Nephron progenitor cell (in vitro differentiated cells): ENCODE results near the gene PRKCE.

Source experiments
- DNase-seq: peaks from one replicate; pipeline ENCODE4 v3.0.0; 2021
- H3K27ac Mint-ChIP-seq: 2 replicates; pipeline ENCODE4 v1.8.0; 2021; ENCODE audit warnings: mild to moderate bottlenecking, moderate library complexity, mixed read lengths
- H3K27me3 Mint-ChIP-seq: 2 replicates; pipeline ENCODE4 v1.8.0; 2021; ENCODE audit warnings: mild to moderate bottlenecking, low read depth, mixed read lengths; ENCODE audit not compliant: poor library complexity
- H3K36me3 Mint-ChIP-seq: 2 replicates; pipeline ENCODE4 v1.8.0; 2021; ENCODE audit warnings: low read depth, mixed read lengths
- H3K4me1 Mint-ChIP-seq: 2 replicates; pipeline ENCODE4 v1.8.0; 2021; ENCODE audit warnings: mixed read lengths
- H3K4me3 Mint-ChIP-seq: 2 replicates; pipeline ENCODE4 v1.8.0; 2021; ENCODE audit warnings: mild to moderate bottlenecking, moderate library complexity, mixed read lengths
- H3K9me3 Mint-ChIP-seq: 2 replicates; pipeline ENCODE4 v1.8.0; 2021; ENCODE audit warnings: mild to moderate bottlenecking, moderate library complexity, mixed read lengths
- CTCF ChIP-seq: fragments of 200-600 bp; sonication (generic); IDR thresholded peaks from 2 replicates; pipeline ENCODE4 v1.5.0; 2021; ENCODE audit warnings: antibody characterized with exemption

The PRKCE gene

GRCh38 chr2:46064396-46064795, 412.9 kb downstream of the PRKCE start:
- Mint-ChIP-seq H3K4me3 (no peak overlapping the region), H3K27me3 (peaks cover 12% of the 10 kb centered on the region), H3K4me1 (peaks cover 21% of the 10 kb centered on the region), H3K36me3 (no peaks in the 10 kb centered on the region), H3K27ac (no peak overlapping the region), H3K9me3 (no peaks in the 10 kb centered on the region)
- TF ChIP-seq CTCF, result no peak
- no peak for DNase-seq

- peaks cover 21% of the 10 kb centered on the region for H3K4me1 Mint-ChIP-seq
- peaks cover 9% of the 10 kb centered on the region for H3K27me3 Mint-ChIP-seq
- no peak overlapping the region for H3K27ac Mint-ChIP-seq
- no peaks in the 10 kb centered on the region for H3K9me3 Mint-ChIP-seq
- DNase-seq, result no peak
- TF ChIP-seq CTCF, result no peak
- no peaks in the 10 kb centered on the region for H3K36me3 Mint-ChIP-seq
- no peak overlapping the region for H3K4me3 Mint-ChIP-seq
Observed at GRCh38 chr2:46065152-46065551, 413.7 kb downstream of the PRKCE start.

- no peaks in the 10 kb centered on the region for H3K36me3 Mint-ChIP-seq
- no peaks in the 10 kb centered on the region for H3K9me3 Mint-ChIP-seq
- H3K4me3 Mint-ChIP-seq, result no peak overlapping the region
- H3K4me1 Mint-ChIP-seq, result peaks cover 21% of the 10 kb centered on the region
- no peak for TF ChIP-seq CTCF
- H3K27me3 Mint-ChIP-seq, result peaks cover 6% of the 10 kb centered on the region
- H3K27ac Mint-ChIP-seq, result no peak overlapping the region
- DNase-seq, result no peak
Observed at GRCh38 chr2:46066116-46066515, 414.6 kb downstream of the PRKCE start.

- no peak for DNase-seq
- Mint-ChIP-seq H3K4me1 (peaks cover 25% of the 10 kb centered on the region), H3K27ac (no peak overlapping the region), H3K36me3 (no peaks in the 10 kb centered on the region), H3K27me3 (peaks cover 6% of the 10 kb centered on the region), H3K4me3 (no peak overlapping the region), H3K9me3 (no peaks in the 10 kb centered on the region)
- TF ChIP-seq CTCF, result no peak
Observed at GRCh38 chr2:46066601-46067000, 415.1 kb downstream of the PRKCE start.

GRCh38 chr2:46067062-46067461, 415.6 kb downstream of the PRKCE start:
- Mint-ChIP-seq H3K36me3 (no peaks in the 10 kb centered on the region), H3K27ac (no peak overlapping the region), H3K9me3 (no peaks in the 10 kb centered on the region), H3K27me3 (peaks cover 6% of the 10 kb centered on the region), H3K4me1 (peaks cover 29% of the 10 kb centered on the region), H3K4me3 (no peak overlapping the region)
- TF ChIP-seq CTCF, result no peak
- no peak for DNase-seq

GRCh38 chr2:46067501-46068305, 416.2 kb downstream of the PRKCE start:
- no peak overlapping the region for H3K4me3 Mint-ChIP-seq
- H3K36me3 Mint-ChIP-seq, result no peaks in the 10 kb centered on the region
- no peak for TF ChIP-seq CTCF
- H3K27me3 Mint-ChIP-seq, result peaks cover 8% of the 10 kb centered on the region
- peaks cover 31% of the 10 kb centered on the region for H3K4me1 Mint-ChIP-seq
- H3K9me3 Mint-ChIP-seq, result no peaks in the 10 kb centered on the region
- no peak for DNase-seq
- no peak overlapping the region for H3K27ac Mint-ChIP-seq
